Spleen (tissue), 7 donors: ENCODE measurements around the gene MTMR3.

Source experiments
- POLR2A ChIP-seq, 3 donors: fragments of 450-650 bp; IDR thresholded peaks; one replicate each; pipeline ENCODE4 v1.5.1; 2017; ENCODE audit warnings: antibody characterized with exemption in 3 of 3, mild to moderate bottlenecking in 1 of 3
- POLR2AphosphoS5 ChIP-seq, 3 donors: sonication (generic); formaldehyde crosslinking; IDR thresholded peaks; one replicate each; pipeline ENCODE4 v1.5.1; 2017; ENCODE audit warnings: antibody characterized with exemption in 3 of 3
- TF ChIP-seq, protein P1 (sequence below), 11 experiments: fragments of 200-600 bp in 7 of 11; fragments of 450-650 bp in 4 of 11; sonication (generic) in 4 of 11; IDR thresholded peaks in 8 of 11; conservative IDR thresholded peaks in 3 of 11; 1 replicate in 7 of 11; 2 replicates in 4 of 11; pipeline versions ENCODE4 v1.4.0 to v1.8.0; 2016 to 2021; ENCODE audit warnings: antibody characterized with exemption in 11 of 11, inconsistent platforms in 4 of 11, mild to moderate bottlenecking in 1 of 11
- donor health status: DM: no; HTN: no; CAD: no; lungs with moderate emphysema.
- donor health status: DM: no; HTN: no; CAD: no.
- donor health status: DM: no; HTN: no; CAD: no.

DNA sequence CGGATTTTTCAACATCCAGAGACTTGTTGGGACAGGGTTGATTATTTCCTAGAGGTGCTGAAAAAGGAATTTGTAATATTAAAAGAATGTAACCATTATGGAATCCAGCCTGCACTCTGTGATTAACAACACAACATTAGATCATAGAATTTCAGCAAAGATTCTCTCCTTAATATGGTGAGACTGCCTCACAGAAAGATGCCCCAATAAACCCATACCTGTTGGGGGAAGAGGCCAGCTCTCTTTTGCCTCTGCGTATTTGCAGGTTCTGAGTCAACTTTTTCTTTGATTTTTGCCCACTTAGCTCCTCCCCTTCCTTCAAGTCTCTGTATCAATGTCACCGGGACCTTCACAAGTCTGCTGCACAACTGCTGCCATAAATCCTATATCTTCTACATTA is 12.4 kb upstream of the MTMR3 start:
- TF ChIP-seq, protein P1, sequence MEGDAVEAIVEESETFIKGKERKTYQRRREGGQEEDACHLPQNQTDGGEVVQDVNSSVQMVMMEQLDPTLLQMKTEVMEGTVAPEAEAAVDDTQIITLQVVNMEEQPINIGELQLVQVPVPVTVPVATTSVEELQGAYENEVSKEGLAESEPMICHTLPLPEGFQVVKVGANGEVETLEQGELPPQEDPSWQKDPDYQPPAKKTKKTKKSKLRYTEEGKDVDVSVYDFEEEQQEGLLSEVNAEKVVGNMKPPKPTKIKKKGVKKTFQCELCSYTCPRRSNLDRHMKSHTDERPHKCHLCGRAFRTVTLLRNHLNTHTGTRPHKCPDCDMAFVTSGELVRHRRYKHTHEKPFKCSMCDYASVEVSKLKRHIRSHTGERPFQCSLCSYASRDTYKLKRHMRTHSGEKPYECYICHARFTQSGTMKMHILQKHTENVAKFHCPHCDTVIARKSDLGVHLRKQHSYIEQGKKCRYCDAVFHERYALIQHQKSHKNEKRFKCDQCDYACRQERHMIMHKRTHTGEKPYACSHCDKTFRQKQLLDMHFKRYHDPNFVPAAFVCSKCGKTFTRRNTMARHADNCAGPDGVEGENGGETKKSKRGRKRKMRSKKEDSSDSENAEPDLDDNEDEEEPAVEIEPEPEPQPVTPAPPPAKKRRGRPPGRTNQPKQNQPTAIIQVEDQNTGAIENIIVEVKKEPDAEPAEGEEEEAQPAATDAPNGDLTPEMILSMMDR (IDR thresholded peaks at IDR 0.05 in 8 of 11, conservative IDR thresholded peaks at IDR 0.05 in 3 of 11) = no peak
- TF ChIP-seq POLR2A (IDR thresholded peaks at IDR 0.05) = no peak
- TF ChIP-seq POLR2AphosphoS5 (IDR thresholded peaks at IDR 0.05) = no peak
